AML-193 (cell line): ENCODE data around the gene PAX8.
A peak's percentile ranks its signal among the peaks of the same experiment; 100 is the strongest.

Experiments used
- DNase-seq, 2 experiments: peaks; one replicate each; lab custom pipeline; 2025; lab: John Stamatoyannopoulos, UW

The PAX8 gene

GRCh38 chr2:113183703-113184102 is 95.0 kb downstream of the PAX8 start:
- no peak for DNase-seq

- no peak for DNase-seq
These were observed 95.5 kb downstream of the PAX8 start for GRCh38 chr2:113183264-113183663.

- DNase-seq, result no peak
These were observed 96.1 kb downstream of the PAX8 start for GRCh38 chr2:113182471-113183260.

- peak; percentile 43 to 48 for DNase-seq
These were observed 97.3 kb downstream of the PAX8 start for GRCh38 chr2:113181258-113182051.

- DNase-seq, result no peak
These were observed 98.4 kb downstream of the PAX8 start for GRCh38 chr2:113180131-113180946.

- DNase-seq, result no peak
These were observed 99.2 kb downstream of the PAX8 start for GRCh38 chr2:113179446-113180045.

GRCh38 chr2:113178891-113179290 is 99.8 kb downstream of the PAX8 start:
- no peak for DNase-seq

- DNase-seq, result no peak
These were observed 100.5 kb downstream of the PAX8 start for GRCh38 chr2:113178069-113178746.

- DNase-seq, result no peak
These were observed 101.9 kb downstream of the PAX8 start for GRCh38 chr2:113176696-113177355.

GRCh38 chr2:113175736-113176695 is 102.7 kb downstream of the PAX8 start:
- DNase-seq, result no peak

- peak in 1 of 2 experiments; percentile 12 for DNase-seq
These were observed 103.6 kb downstream of the PAX8 start for GRCh38 chr2:113175042-113175628.

- no peak for DNase-seq
These were observed 104.4 kb downstream of the PAX8 start for GRCh38 chr2:113174376-113174750.

- DNase-seq, result peak; percentile 84 to 90
These were observed 105.0 kb downstream of the PAX8 start, which contains the start of gene PSD4 for GRCh38 chr2:113173542-113174375. PSD4 (plus strand) TSS chr2:113173971; CDS start chr2:113182457, 8,486 bp downstream.

GRCh38 chr2:113172721-113173541 is 105.8 kb downstream of the PAX8 start:
- no peak for DNase-seq

- no peak for DNase-seq
These were observed 107.2 kb downstream of the PAX8 start for GRCh38 chr2:113171334-113172075.

- DNase-seq, result no peak
These were observed 109.1 kb downstream of the PAX8 start for GRCh38 chr2:113169586-113169985.
